K562 (cell line): ENCODE results near the gene ZNF169. TPM values are rescaled to one million over a fixed set of nuclear protein-coding genes. Genes with fewer than 3 reads are reported as not detected.

Experiments used
- ARNT ChIP-seq, 2 experiments: fragments of 450-650 bp; IDR thresholded peaks; 2 replicates each; pipeline ENCODE4 v1.6.1; 2016; ENCODE audit warnings: mild to moderate bottlenecking in 1 of 2
- BRD9 ChIP-seq: fragments of 450-650 bp; IDR thresholded peaks from 2 replicates; pipeline ENCODE4 v1.6.1; 2018; ENCODE audit warnings: low read depth; ENCODE audit not compliant: partially characterized antibody
- CBFA2T2 ChIP-seq: fragments of 450-650 bp; conservative IDR thresholded peaks from 2 replicates; pipeline ENCODE4 v1.6.1; 2017; ENCODE audit warnings: mild to moderate bottlenecking
- CBFA2T3 ChIP-seq: fragments of 450-650 bp; IDR thresholded peaks from 2 replicates; pipeline ENCODE4 v1.6.1; 2017
- CTBP1 ChIP-seq: fragments of 450-650 bp; IDR thresholded peaks from 2 replicates; pipeline ENCODE4 v1.6.1; 2016; ENCODE audit warnings: borderline replicate concordance
- HDAC1 ChIP-seq, 2 experiments: fragments of 450-650 bp; IDR thresholded peaks; 2 replicates each; pipeline ENCODE4 v1.6.1; 2016 to 2017; ENCODE audit warnings: inconsistent platforms in 1 of 2, mild to moderate bottlenecking in 1 of 2, moderate library complexity in 1 of 2
- HDAC2 ChIP-seq: fragments of 450-650 bp; IDR thresholded peaks from 2 replicates; pipeline ENCODE4 v1.6.1; 2016; ENCODE audit warnings: mild to moderate bottlenecking
- HDAC3 ChIP-seq: fragments of 450-650 bp; IDR thresholded peaks from 2 replicates; pipeline ENCODE4 v1.6.1; 2018; ENCODE audit warnings: borderline replicate concordance, mild to moderate bottlenecking, moderate library complexity; ENCODE audit not compliant: partially characterized antibody
- MTA1 ChIP-seq: fragments of 450-650 bp; IDR thresholded peaks from 2 replicates; pipeline ENCODE4 v1.6.1; 2017; ENCODE audit warnings: borderline replicate concordance
- NCOA1 ChIP-seq: fragments of 450-650 bp; IDR thresholded peaks from 2 replicates; pipeline ENCODE4 v1.6.1; 2016; ENCODE audit warnings: low read depth
- NFRKB ChIP-seq: fragments of 450-650 bp; IDR thresholded peaks from 2 replicates; pipeline ENCODE4 v1.6.1; 2016; ENCODE audit warnings: low read depth
- PHB2 ChIP-seq: fragments of 450-650 bp; IDR thresholded peaks from 2 replicates; pipeline ENCODE4 v1.6.1; 2017; ENCODE audit warnings: low read depth
- POLR2AphosphoS5 ChIP-seq: IDR thresholded peaks from 2 replicates; pipeline ENCODE4 v1.6.1; 2011; ENCODE audit warnings: mild to moderate bottlenecking, low read depth, low read length, moderate library complexity; ENCODE audit not compliant: control insufficient read depth, insufficient read depth
- SOX6 ChIP-seq: fragments of 450-650 bp; IDR thresholded peaks from 2 replicates; pipeline ENCODE4 v1.6.1; 2014; ENCODE audit warnings: mild to moderate bottlenecking
- ZNF197 ChIP-seq: fragments of 200-800 bp; sonication (Bioruptor generic); IDR thresholded peaks from 2 replicates; pipeline ENCODE4 v1.6.1; 2016; ENCODE audit warnings: low read depth, missing genetic modification characterization, missing compliant biosample characterization
- polyA plus RNA-seq, 8 experiments: library from polyadenylated mRNA; depleted of rRNA in 4 of 8; stranded (reverse) in 5 of 8; unstranded in 3 of 8; fragments of >200 nt; fragmentation: Nextera tagmentation in 2 of 8; fragmentation: Illumina TruSeq in 1 of 8; extraction: Ambion mirVana in 2 of 8; extraction: Trizol in 1 of 8; gene quantifications; 2 replicates each; pipeline versions ENCODE4 v1.2.1 to v1.2.3, GENCODE V29; 2011 to 2014; ENCODE audit warnings: inconsistent platforms in 1 of 8, missing spikeins in 1 of 8
- total RNA-seq, 7 experiments: library from RNA; depleted of rRNA in 6 of 7; stranded (reverse); fragments of >200 nt in 6 of 7; fragmentation: Illumina TruSeq in 2 of 7; extraction: Trizol in 2 of 7; gene quantifications; 2 replicates each; pipeline versions ENCODE4 v1.2.1 to v1.2.3, GENCODE V29; 2011 to 2021; ENCODE audit warnings: low replicate concordance in 1 of 7
- TF ChIP-seq, protein P1 (sequence below), 2 experiments: fragments of 450-650 bp; IDR thresholded peaks; 2 replicates each; pipeline ENCODE4 v1.6.1; 2016; ENCODE audit warnings: mild to moderate bottlenecking in 2 of 2, borderline replicate concordance in 1 of 2, low read depth in 1 of 2, moderate library complexity in 1 of 2
- TF ChIP-seq, protein P2 (sequence below): fragments of 200-800 bp; sonication (Bioruptor generic); IDR thresholded peaks from 2 replicates; pipeline ENCODE4 v1.6.1; 2017; ENCODE audit warnings: missing genetic modification characterization, missing compliant biosample characterization
- TF ChIP-seq, protein P3 (sequence below): sonication (generic); IDR thresholded peaks from 2 replicates; pipeline ENCODE4 v1.6.1; 2016

The ZNF169 gene
- total and polyA plus RNA-seq, 9 of the 15 experiments (the other 6 are each of a cell fraction or from before 2014, with no cell fraction given) = 2.0 to 16.2 (median 5.6) TPM

DNA sequence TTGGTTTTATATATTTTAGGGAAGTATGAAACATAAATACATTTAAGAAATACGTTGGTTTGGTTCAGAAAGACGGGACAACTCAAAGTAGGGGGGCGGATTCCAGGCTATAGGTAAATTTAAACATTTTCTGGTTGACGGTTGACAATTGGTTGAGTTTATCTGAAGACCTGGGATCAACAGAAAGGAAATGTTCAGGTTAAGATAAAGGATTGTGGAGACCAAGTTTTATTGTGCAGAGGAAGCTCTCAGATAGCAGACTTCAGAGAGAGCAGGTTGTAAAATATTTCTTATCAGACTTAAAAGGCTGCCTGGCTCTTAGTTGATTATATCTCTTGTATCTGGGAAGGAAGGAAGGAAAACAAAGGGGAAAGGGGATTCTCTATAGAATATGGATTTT is 17.9 kb downstream of the ZNF169 start (continued):
- TF ChIP-seq HDAC3 (peak; percentile 61), ARNT (IDR thresholded peaks at IDR 0.05) (peak; percentile 73 to 77; a peak in 1 of 4 replicates), CBFA2T2 (peak; percentile 96), CTBP1 (peak; percentile 68; the same call in 1 of the 2 replicates), BRD9 (peak; percentile 47), CBFA2T3 (peak; percentile 97), HDAC2 (peak; percentile 48; the same call in 1 of the 2 replicates), NCOA1 (peak; percentile 87), HDAC1 (IDR thresholded peaks at IDR 0.05) (peak in 1 of 2 experiments; percentile 48; a peak in 1 of 4 replicates), ZNF197 (CRISPR knock-in tag) (peak; percentile 61; the same call in 1 of the 2 replicates), SOX6 (peak; percentile 97), POLR2AphosphoS5 (peak; percentile 50; the same call in 1 of the 2 replicates), NFRKB (peak; percentile 45; the same call in 1 of the 2 replicates), MTA1 (peak; percentile 75; the same call in 1 of the 2 replicates), PHB2 (peak; percentile 81)
- TF ChIP-seq, protein P1, sequence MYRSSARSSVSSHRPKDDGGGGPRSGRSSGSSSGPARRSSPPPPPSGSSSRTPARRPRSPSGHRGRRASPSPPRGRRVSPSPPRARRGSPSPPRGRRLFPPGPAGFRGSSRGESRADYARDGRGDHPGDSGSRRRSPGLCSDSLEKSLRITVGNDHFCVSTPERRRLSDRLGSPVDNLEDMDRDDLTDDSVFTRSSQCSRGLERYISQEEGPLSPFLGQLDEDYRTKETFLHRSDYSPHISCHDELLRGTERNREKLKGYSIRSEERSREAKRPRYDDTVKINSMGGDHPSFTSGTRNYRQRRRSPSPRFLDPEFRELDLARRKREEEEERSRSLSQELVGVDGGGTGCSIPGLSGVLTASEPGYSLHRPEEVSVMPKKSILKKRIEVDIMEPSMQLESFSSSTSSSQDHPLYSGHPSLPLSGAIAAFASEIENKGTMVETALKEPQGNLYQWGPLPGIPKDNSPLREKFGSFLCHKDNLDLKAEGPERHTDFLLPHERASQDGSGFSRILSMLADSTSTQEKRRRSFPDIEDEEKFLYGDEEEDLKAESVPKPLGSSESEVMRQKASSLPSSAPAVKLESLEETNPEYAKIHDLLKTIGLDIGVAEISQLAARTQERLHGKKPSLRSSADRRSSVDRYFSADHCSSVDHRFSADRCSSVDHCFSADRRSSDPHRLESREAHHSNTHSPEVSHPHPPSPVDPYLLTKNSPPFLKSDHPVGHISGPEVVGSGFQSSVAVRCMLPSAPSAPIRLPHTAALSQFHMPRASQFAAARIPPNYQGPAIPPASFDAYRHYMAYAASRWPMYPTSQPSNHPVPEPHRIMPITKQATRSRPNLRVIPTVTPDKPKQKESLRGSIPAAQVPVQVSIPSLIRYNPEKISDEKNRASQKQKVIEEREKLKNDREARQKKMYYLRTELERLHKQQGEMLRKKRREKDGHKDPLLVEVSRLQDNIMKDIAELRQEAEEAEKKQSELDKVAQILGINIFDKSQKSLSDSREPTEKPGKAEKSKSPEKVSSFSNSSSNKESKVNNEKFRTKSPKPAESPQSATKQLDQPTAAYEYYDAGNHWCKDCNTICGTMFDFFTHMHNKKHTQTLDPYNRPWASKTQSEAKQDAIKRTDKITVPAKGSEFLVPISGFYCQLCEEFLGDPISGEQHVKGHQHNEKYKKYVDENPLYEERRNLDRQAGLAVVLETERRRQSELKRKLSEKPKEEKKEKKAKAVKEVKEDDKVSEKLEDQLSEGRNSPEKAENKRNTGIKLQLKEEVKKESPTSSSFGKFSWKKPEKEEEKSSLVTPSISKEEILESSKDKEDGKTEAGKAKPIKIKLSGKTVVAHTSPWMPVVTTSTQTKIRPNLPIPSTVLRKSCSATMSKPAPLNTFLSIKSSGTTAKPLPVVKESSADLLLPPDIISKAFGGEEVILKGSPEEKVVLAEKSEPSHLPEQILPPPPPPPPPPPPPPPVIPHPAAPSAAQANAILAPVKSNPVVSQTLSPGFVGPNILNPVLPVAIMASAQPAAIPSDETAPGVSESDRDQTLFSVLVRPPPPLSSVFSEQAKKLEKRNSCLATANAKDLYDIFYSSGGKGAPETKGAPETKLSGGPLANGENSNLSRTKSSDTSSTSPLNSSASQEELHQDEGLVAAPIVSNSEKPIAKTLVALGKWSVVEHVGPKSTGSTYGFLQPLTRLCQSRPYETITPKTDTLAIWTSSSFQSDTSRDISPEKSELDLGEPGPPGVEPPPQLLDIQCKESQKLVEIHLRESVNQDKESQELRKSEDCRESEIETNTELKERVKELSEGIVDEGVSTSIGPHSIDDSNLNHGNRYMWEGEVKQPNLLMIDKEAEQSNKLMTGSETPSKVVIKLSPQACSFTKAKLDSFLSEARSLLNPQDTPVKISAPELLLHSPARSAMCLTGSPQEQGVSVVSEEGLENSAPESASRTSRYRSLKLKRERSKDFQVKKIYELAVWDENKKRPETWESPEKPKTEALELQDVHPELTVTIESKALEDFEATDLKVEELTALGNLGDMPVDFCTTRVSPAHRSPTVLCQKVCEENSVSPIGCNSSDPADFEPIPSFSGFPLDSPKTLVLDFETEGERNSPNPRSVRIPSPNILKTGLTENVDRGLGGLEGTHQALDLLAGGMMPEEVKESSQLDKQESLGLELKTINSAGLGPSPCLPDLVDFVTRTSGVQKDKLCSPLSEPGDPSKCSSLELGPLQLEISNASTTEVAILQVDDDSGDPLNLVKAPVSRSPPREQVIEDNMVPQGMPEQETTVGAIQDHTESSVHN (IDR thresholded peaks at IDR 0.05; ENCODE audit: borderline replicate concordance in 1 of 2, low read depth in 1 of 2) = 0 out of 4 replicates have a peak, but pooled peaks of 1 of the 2 experiments have one; percentile 52
- TF ChIP-seq, protein P2, sequence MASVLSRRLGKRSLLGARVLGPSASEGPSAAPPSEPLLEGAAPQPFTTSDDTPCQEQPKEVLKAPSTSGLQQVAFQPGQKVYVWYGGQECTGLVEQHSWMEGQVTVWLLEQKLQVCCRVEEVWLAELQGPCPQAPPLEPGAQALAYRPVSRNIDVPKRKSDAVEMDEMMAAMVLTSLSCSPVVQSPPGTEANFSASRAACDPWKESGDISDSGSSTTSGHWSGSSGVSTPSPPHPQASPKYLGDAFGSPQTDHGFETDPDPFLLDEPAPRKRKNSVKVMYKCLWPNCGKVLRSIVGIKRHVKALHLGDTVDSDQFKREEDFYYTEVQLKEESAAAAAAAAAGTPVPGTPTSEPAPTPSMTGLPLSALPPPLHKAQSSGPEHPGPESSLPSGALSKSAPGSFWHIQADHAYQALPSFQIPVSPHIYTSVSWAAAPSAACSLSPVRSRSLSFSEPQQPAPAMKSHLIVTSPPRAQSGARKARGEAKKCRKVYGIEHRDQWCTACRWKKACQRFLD = peak; percentile 90
- TF ChIP-seq, protein P3, sequence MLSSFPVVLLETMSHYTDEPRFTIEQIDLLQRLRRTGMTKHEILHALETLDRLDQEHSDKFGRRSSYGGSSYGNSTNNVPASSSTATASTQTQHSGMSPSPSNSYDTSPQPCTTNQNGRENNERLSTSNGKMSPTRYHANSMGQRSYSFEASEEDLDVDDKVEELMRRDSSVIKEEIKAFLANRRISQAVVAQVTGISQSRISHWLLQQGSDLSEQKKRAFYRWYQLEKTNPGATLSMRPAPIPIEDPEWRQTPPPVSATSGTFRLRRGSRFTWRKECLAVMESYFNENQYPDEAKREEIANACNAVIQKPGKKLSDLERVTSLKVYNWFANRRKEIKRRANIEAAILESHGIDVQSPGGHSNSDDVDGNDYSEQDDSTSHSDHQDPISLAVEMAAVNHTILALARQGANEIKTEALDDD = peak; percentile 82; the same call in 1 of the 2 replicates
